GM18909 (cell line): Measurements from ENCODE around the gene UBE3C.
A peak's percentile ranks its signal among the peaks of the same experiment; 100 is the strongest.

Experiments
- ATAC-seq: cut with Tn5 transposase; IDR thresholded peaks from one replicate; pipeline ENCODE4 v1.9.1; 2021; ENCODE audit warnings: mild to moderate bottlenecking; ENCODE audit not compliant: unreplicated experiment, poor library complexity

Gene UBE3C

GRCh38 chr7:157313645-157314044 lies 174.9 kb downstream of the UBE3C start:
- no peak for ATAC-seq

GRCh38 chr7:157318015-157318706 lies 179.4 kb downstream of the UBE3C start:
- peak; percentile 75 for ATAC-seq
